SK-N-SH (cell line): ENCODE data around the gene SSC4D. TPM values are rescaled to one million over a fixed set of nuclear protein-coding genes. Genes with fewer than 3 reads are reported as not detected.
"Not testable (repeated sequence)": the region's sequence is repeated elsewhere in the genome, so short reads cannot be mapped to it uniquely, and the experiment has no call there.

Experiments used
- CTCF ChIA-PET: fragments of 300-600, 350-600 bp; formaldehyde crosslinking; extraction: SDS; loops from one replicate; lab custom pipeline; 2021; lab: Yijun Ruan, JAX
- POLR2A ChIA-PET: fragments of 350-600 bp; sonication (Branson Sonifier 250); formaldehyde crosslinking; extraction: SDS; loops from one replicate; lab custom pipeline; 2020; ENCODE audit warnings: antibody characterized with exemption, inconsistent platforms; lab: Yijun Ruan, JAX
- DNase-seq: peaks from one replicate; pipeline ENCODE4 v3.0.0; 2012
- H2AFZ ChIP-seq: fragments of 200-600 bp; sonication (generic); 2 replicates; pipeline ENCODE4 v1.8.1; 2016; ENCODE audit warnings: antibody characterized with exemption, mild to moderate bottlenecking, low read depth
- H3F3A ChIP-seq: fragments of 200-600 bp; sonication (generic); replicated peaks from 2 replicates; pipeline ENCODE3; 2016; ENCODE audit warnings: antibody characterized with exemption, mild to moderate bottlenecking; ENCODE audit not compliant: insufficient read depth
- H3K27ac ChIP-seq, 2 experiments: fragments of 200-500 bp in 1 of 2; fragments of 200-600 bp in 1 of 2; sonication (Bioruptor generic) in 1 of 2; sonication (generic), shearing (Covaris generic) in 1 of 2; 2 replicates each; pipeline versions ENCODE4 v1.5.1 to v1.6.1; 2014 to 2016; ENCODE audit warnings: low read depth in 2 of 2, inconsistent platforms in 1 of 2, low read length in 1 of 2, mild to moderate bottlenecking in 1 of 2, mixed read lengths in 1 of 2
- H3K27me3 ChIP-seq: fragments of 200-600 bp; sonication (generic), shearing (Covaris generic); 2 replicates; pipeline ENCODE4 v1.6.1; 2016; ENCODE audit warnings: mixed run types; ENCODE audit not compliant: insufficient read depth
- H3K36me3 ChIP-seq, 2 experiments: fragments of 200-500 bp in 1 of 2; fragments of 200-600 bp in 1 of 2; sonication (Bioruptor generic) in 1 of 2; sonication (generic) in 1 of 2; replicated peaks in 1 of 2; 2 replicates each; pipeline versions ENCODE3 to v1.5.1; 2014 to 2016; ENCODE audit warnings: low read length in 1 of 2, mild to moderate bottlenecking in 1 of 2; ENCODE audit not compliant: insufficient read depth in 2 of 2, control insufficient read depth in 1 of 2
- H3K4me1 ChIP-seq, 2 experiments: fragments of 200-500 bp in 1 of 2; fragments of 200-600 bp in 1 of 2; sonication (Bioruptor generic) in 1 of 2; sonication (generic), shearing (Covaris generic) in 1 of 2; 2 replicates each; pipeline versions ENCODE4 v1.5.1 to v1.6.1; 2014 to 2016; ENCODE audit warnings: low read depth in 1 of 2, low read length in 1 of 2, mixed run types in 1 of 2; ENCODE audit not compliant: insufficient read depth in 2 of 2, control insufficient read depth in 1 of 2
- H3K4me2 ChIP-seq: fragments of 200-600 bp; sonication (generic), shearing (Covaris generic); 2 replicates; pipeline ENCODE4 v1.6.1; 2017; ENCODE audit warnings: mixed run types
- H3K4me3 ChIP-seq, 2 experiments: fragments of 200-500 bp in 1 of 2; fragments of 200-600 bp in 1 of 2; sonication (Bioruptor generic) in 1 of 2; sonication (generic), shearing (Covaris generic) in 1 of 2; 2 replicates each; pipeline versions ENCODE4 v1.5.1 to v1.8.1; 2014 to 2016; ENCODE audit warnings: low read depth in 2 of 2, inconsistent platforms in 1 of 2, low read length in 1 of 2, mild to moderate bottlenecking in 1 of 2, mixed read lengths in 1 of 2, moderate library complexity in 1 of 2
- H3K79me2 ChIP-seq: fragments of 200-600 bp; sonication (generic); 2 replicates; pipeline ENCODE4 v1.8.1; 2017; ENCODE audit warnings: mild to moderate bottlenecking; ENCODE audit not compliant: insufficient read depth
- H3K9ac ChIP-seq: fragments of 200-600 bp; sonication (generic); 2 replicates; pipeline ENCODE4 v1.6.1; 2017; ENCODE audit warnings: mixed run types
- H3K9me2 ChIP-seq: fragments of 200-600 bp; sonication (generic); 2 replicates; pipeline ENCODE4 v1.6.1; 2017; ENCODE audit warnings: mixed run types
- H3K9me3 ChIP-seq: fragments of 200-600 bp; sonication (generic); 2 replicates; pipeline ENCODE4 v1.6.1; 2017; ENCODE audit warnings: mixed run types, mild to moderate bottlenecking, moderate library complexity
- H4K20me1 ChIP-seq: fragments of 200-600 bp; sonication (generic); 2 replicates; pipeline ENCODE4 v1.6.1; 2017; ENCODE audit warnings: mild to moderate bottlenecking, mixed run types; ENCODE audit not compliant: insufficient read depth
- WGBS: methylation state at CpG from one replicate; pipeline ENCODE4 v1.1.6; 2017; ENCODE audit warnings: low lambda C conversion rate; 5-methylcytosine and 5-hydroxymethylcytosine counted together
- polyA plus RNA-seq, 3 experiments: library from polyadenylated mRNA; depleted of rRNA; stranded (reverse); fragments of >200 nt; gene quantifications; 2 replicates each; pipeline ENCODE4 v1.2.3, GENCODE V29; 2012

Gene SSC4D
- polyA plus RNA-seq, 1 of the 3 experiments (the other 2 are of a cell fraction): 2.0 TPM

- H3K27me3 ChIP-seq, CTCF ChIA-PET, H3K4me1 ChIP-seq, H3K36me3 ChIP-seq, H3F3A ChIP-seq, H3K9me2 ChIP-seq, POLR2A ChIA-PET, DNase-seq, H2AFZ ChIP-seq, H3K79me2 ChIP-seq, H3K4me3 ChIP-seq, H3K27ac ChIP-seq, H3K9ac ChIP-seq, H3K4me2 ChIP-seq, H3K9me3 ChIP-seq, H4K20me1 ChIP-seq: not testable (repeated sequence)
- 96% methylated on average over 4 of the region's 5 CpGs for WGBS
These were observed 33.4 kb upstream of the SSC4D start for GRCh38 chr7:76442664-76443446.

GRCh38 chr7:76441792-76442191 lies 32.3 kb upstream of the SSC4D start:
- CTCF ChIA-PET, H3K4me1 ChIP-seq, H3K79me2 ChIP-seq, H3K9me2 ChIP-seq, H3K9ac ChIP-seq, H3K36me3 ChIP-seq, H3K27ac ChIP-seq, H3K4me3 ChIP-seq, H3F3A ChIP-seq, H3K27me3 ChIP-seq, POLR2A ChIA-PET, DNase-seq, H4K20me1 ChIP-seq, H3K9me3 ChIP-seq, H3K4me2 ChIP-seq, H2AFZ ChIP-seq: not testable (repeated sequence)
- WGBS: 100% methylated on average over 1 of the region's 10 CpGs

GRCh38 chr7:76440404-76440803 lies 30.9 kb upstream of the SSC4D start:
- H3K4me2 ChIP-seq, POLR2A ChIA-PET, H3K4me1 ChIP-seq: not testable (repeated sequence)

GRCh38 chr7:76439120-76439888 lies 29.8 kb upstream of the SSC4D start:
- H3K36me3 ChIP-seq, H3K27ac ChIP-seq, H3K27me3 ChIP-seq, H3K4me3 ChIP-seq, H3K9me3 ChIP-seq, H3K4me1 ChIP-seq, POLR2A ChIA-PET, H3K9ac ChIP-seq, H3K79me2 ChIP-seq, DNase-seq, CTCF ChIA-PET, H3K4me2 ChIP-seq, H4K20me1 ChIP-seq, H3F3A ChIP-seq, H2AFZ ChIP-seq, H3K9me2 ChIP-seq: not testable (repeated sequence)
- 83% methylated on average over 2 of the region's 7 CpGs for WGBS

More at GRCh38 chr7:76440404-76440803, 30.9 kb upstream of the SSC4D start:
- H2AFZ ChIP-seq, H3K9ac ChIP-seq, H3K9me3 ChIP-seq, H3K4me3 ChIP-seq, CTCF ChIA-PET, H3F3A ChIP-seq, H3K79me2 ChIP-seq, DNase-seq, H3K9me2 ChIP-seq, H4K20me1 ChIP-seq, H3K36me3 ChIP-seq, H3K27ac ChIP-seq, H3K27me3 ChIP-seq: not testable (repeated sequence)
- 93% methylated on average over 4 of the region's 4 CpGs for WGBS
